Liver (tissue), 9 donors: Measurements from ENCODE around the gene CENPT. TPM values are rescaled to one million over a fixed set of nuclear protein-coding genes. Genes with fewer than 3 reads are reported as not detected.

ENCODE experiments used
- DNase-seq: peaks from one replicate; pipeline ENCODE4 v3.0.0-alpha.2; 2017; ENCODE audit warnings: low spot score
- H3K27ac ChIP-seq, 2 donors: one replicate each; pipeline ENCODE4 v1.7.0; 2013; ENCODE audit warnings: inconsistent platforms in 2 of 2, low read length in 2 of 2, control low read depth in 1 of 2, low read depth in 1 of 2, mild to moderate bottlenecking in 1 of 2
- H3K27me3 ChIP-seq, 4 donors: one replicate each; pipeline versions ENCODE4 v1.6.1 to v1.7.0; 2013; ENCODE audit warnings: low read length in 3 of 4, inconsistent platforms in 1 of 4, mild to moderate bottlenecking in 1 of 4, moderate library complexity in 1 of 4; ENCODE audit not compliant: control insufficient read depth in 4 of 4, insufficient read depth in 4 of 4
- H3K36me3 ChIP-seq, 4 donors: one replicate each; pipeline versions ENCODE4 v1.6.1 to v1.7.0; 2013; ENCODE audit warnings: low read length in 3 of 4, mild to moderate bottlenecking in 3 of 4, low read depth in 1 of 4, moderate library complexity in 1 of 4; ENCODE audit not compliant: control insufficient read depth in 4 of 4, insufficient read depth in 3 of 4
- H3K4me1 ChIP-seq, 4 donors: one replicate each; pipeline versions ENCODE4 v1.6.1 to v1.7.0; 2013; ENCODE audit warnings: low read length in 3 of 4, mild to moderate bottlenecking in 3 of 4, moderate library complexity in 1 of 4; ENCODE audit not compliant: control insufficient read depth in 4 of 4, insufficient read depth in 4 of 4
- H3K4me3 ChIP-seq, 3 donors: one replicate each; pipeline versions ENCODE4 v1.6.1 to v1.7.0; 2013; ENCODE audit warnings: low read length in 3 of 3, control low read depth in 1 of 3, low read depth in 1 of 3, mild to moderate bottlenecking in 1 of 3
- H3K9ac ChIP-seq, 2 donors: one replicate each; pipeline ENCODE4 v1.7.0; 2013; ENCODE audit warnings: low read length in 2 of 2, mild to moderate bottlenecking in 2 of 2, moderate library complexity in 2 of 2, control low read depth in 1 of 2, low read depth in 1 of 2
- H3K9me3 ChIP-seq, 4 donors: one replicate each; pipeline versions ENCODE4 v1.6.1 to v1.7.0; 2013; ENCODE audit warnings: low read length in 3 of 4; ENCODE audit not compliant: control insufficient read depth in 4 of 4
- FOXA2 ChIP-seq: IDR thresholded peaks from 2 replicates; pipeline ENCODE4 v1.6.1; 2016; ENCODE audit warnings: antibody characterized with exemption
- GABPA ChIP-seq, 2 donors: IDR thresholded peaks in 1 of 2; conservative IDR thresholded peaks in 1 of 2; 2 replicates each; pipeline ENCODE4 v1.6.1; 2016; ENCODE audit warnings: antibody characterized with exemption in 2 of 2, mild to moderate bottlenecking in 1 of 2, moderate library complexity in 1 of 2
- HNF4A ChIP-seq, 2 donors: conservative IDR thresholded peaks; 2 replicates each; pipeline ENCODE4 v1.6.1; 2016; ENCODE audit warnings: antibody characterized with exemption in 2 of 2, mild to moderate bottlenecking in 2 of 2
- HNF4G ChIP-seq: IDR thresholded peaks from 2 replicates; pipeline ENCODE4 v1.6.1; 2016; ENCODE audit warnings: antibody characterized with exemption
- JUND ChIP-seq, 2 donors: IDR thresholded peaks; 2 replicates each; pipeline ENCODE4 v1.6.1; 2016; ENCODE audit warnings: antibody characterized with exemption in 2 of 2
- NR2F2 ChIP-seq: IDR thresholded peaks from 2 replicates; pipeline ENCODE4 v1.6.1; 2016; ENCODE audit warnings: antibody characterized with exemption
- RAD21 ChIP-seq, 2 donors: IDR thresholded peaks; 2 replicates each; pipeline ENCODE4 v1.6.1; 2016; ENCODE audit warnings: antibody characterized with exemption in 2 of 2, mild to moderate bottlenecking in 2 of 2
- RXRA ChIP-seq, 2 donors: IDR thresholded peaks; 2 replicates each; pipeline ENCODE4 v1.6.1; 2017 to 2018; ENCODE audit warnings: antibody characterized with exemption in 2 of 2, mild to moderate bottlenecking in 1 of 2
- SP1 ChIP-seq: IDR thresholded peaks from 2 replicates; pipeline ENCODE4 v1.6.1; 2018; ENCODE audit warnings: antibody characterized with exemption, mild to moderate bottlenecking
- TAF1 ChIP-seq: conservative IDR thresholded peaks from 2 replicates; pipeline ENCODE4 v1.6.1; 2016; ENCODE audit warnings: antibody characterized with exemption, mild to moderate bottlenecking
- YY1 ChIP-seq: IDR thresholded peaks from 2 replicates; pipeline ENCODE4 v1.6.1; 2016; ENCODE audit warnings: antibody characterized with exemption, mild to moderate bottlenecking
- WGBS: extraction: QIAGEN DNeasy Blood & Tissue Kit; methylation state at CpG from one replicate; pipeline ENCODE4 v1.1.7; 2013; 5-methylcytosine and 5-hydroxymethylcytosine counted together
- polyA plus RNA-seq, 2 donors: library from polyadenylated mRNA; stranded (reverse) in 1 of 2; unstranded in 1 of 2; fragments of 200-250 nt in 1 of 2; fragments of >200 nt in 1 of 2; fragmentation: Nextera tagmentation in 1 of 2; extraction: Ambion mirVana in 1 of 2; gene quantifications; one replicate each; pipeline versions ENCODE4 v1.2.1 to v1.2.3, GENCODE V29; 2013 to 2015
- total RNA-seq, 2 donors: library from RNA; depleted of rRNA; stranded (reverse); fragments of >200 nt; gene quantifications; one replicate each; pipeline ENCODE4 v1.2.3, GENCODE V29; 2014
- TF ChIP-seq, protein P1 (sequence below): fragments of 150-350 bp; IDR thresholded peaks from 2 replicates; pipeline ENCODE4 v1.5.1; 2017; ENCODE audit warnings: improper control_type of control experiment, low read depth, low read length; ENCODE audit not compliant: missing input control
- TF ChIP-seq, protein P2 (sequence below): IDR thresholded peaks from 2 replicates; pipeline ENCODE4 v1.6.1; 2016; ENCODE audit warnings: antibody characterized with exemption, mild to moderate bottlenecking
- TF ChIP-seq, protein P3 (sequence below): IDR thresholded peaks from 2 replicates; pipeline ENCODE4 v1.6.1; 2016; ENCODE audit warnings: antibody characterized with exemption
- TF ChIP-seq, protein P4 (sequence below): IDR thresholded peaks from 2 replicates; pipeline ENCODE4 v1.6.1; 2016; ENCODE audit warnings: antibody characterized with exemption
- TF ChIP-seq, protein P5 (sequence below): IDR thresholded peaks from 2 replicates; pipeline ENCODE4 v1.6.1; 2016; ENCODE audit warnings: antibody characterized with exemption
- donor health status: healthy.
- donor health status: healthy.
- donor health status: healthy.
- donor health status: healthy.
- donor health status: healthy.

CENPT gene
- total and polyA plus RNA-seq, 4 donors = 11.4 to 26.9 (median 19.3) TPM

DNA sequence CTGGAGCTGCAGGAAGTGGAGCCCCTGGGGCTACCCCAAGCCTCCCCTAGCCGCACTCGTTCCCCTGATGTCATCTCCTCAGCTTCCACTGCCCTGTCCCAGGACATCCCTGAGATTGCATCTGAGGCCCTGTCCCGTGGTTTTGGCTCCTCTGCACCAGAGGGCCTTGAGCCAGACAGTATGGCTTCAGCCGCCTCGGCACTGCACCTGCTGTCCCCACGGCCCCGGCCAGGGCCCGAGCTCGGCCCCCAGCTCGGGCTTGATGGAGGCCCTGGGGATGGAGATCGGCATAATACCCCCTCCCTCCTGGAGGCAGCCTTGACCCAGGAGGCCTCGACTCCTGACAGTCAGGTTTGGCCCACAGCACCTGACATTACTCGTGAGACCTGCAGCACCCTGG is 33.1 kb upstream of the CENPT start (continued):
- TF ChIP-seq, protein P1, sequence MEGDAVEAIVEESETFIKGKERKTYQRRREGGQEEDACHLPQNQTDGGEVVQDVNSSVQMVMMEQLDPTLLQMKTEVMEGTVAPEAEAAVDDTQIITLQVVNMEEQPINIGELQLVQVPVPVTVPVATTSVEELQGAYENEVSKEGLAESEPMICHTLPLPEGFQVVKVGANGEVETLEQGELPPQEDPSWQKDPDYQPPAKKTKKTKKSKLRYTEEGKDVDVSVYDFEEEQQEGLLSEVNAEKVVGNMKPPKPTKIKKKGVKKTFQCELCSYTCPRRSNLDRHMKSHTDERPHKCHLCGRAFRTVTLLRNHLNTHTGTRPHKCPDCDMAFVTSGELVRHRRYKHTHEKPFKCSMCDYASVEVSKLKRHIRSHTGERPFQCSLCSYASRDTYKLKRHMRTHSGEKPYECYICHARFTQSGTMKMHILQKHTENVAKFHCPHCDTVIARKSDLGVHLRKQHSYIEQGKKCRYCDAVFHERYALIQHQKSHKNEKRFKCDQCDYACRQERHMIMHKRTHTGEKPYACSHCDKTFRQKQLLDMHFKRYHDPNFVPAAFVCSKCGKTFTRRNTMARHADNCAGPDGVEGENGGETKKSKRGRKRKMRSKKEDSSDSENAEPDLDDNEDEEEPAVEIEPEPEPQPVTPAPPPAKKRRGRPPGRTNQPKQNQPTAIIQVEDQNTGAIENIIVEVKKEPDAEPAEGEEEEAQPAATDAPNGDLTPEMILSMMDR = no peak
- TF ChIP-seq, protein P2, sequence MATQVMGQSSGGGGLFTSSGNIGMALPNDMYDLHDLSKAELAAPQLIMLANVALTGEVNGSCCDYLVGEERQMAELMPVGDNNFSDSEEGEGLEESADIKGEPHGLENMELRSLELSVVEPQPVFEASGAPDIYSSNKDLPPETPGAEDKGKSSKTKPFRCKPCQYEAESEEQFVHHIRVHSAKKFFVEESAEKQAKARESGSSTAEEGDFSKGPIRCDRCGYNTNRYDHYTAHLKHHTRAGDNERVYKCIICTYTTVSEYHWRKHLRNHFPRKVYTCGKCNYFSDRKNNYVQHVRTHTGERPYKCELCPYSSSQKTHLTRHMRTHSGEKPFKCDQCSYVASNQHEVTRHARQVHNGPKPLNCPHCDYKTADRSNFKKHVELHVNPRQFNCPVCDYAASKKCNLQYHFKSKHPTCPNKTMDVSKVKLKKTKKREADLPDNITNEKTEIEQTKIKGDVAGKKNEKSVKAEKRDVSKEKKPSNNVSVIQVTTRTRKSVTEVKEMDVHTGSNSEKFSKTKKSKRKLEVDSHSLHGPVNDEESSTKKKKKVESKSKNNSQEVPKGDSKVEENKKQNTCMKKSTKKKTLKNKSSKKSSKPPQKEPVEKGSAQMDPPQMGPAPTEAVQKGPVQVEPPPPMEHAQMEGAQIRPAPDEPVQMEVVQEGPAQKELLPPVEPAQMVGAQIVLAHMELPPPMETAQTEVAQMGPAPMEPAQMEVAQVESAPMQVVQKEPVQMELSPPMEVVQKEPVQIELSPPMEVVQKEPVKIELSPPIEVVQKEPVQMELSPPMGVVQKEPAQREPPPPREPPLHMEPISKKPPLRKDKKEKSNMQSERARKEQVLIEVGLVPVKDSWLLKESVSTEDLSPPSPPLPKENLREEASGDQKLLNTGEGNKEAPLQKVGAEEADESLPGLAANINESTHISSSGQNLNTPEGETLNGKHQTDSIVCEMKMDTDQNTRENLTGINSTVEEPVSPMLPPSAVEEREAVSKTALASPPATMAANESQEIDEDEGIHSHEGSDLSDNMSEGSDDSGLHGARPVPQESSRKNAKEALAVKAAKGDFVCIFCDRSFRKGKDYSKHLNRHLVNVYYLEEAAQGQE = no peak

DNA sequence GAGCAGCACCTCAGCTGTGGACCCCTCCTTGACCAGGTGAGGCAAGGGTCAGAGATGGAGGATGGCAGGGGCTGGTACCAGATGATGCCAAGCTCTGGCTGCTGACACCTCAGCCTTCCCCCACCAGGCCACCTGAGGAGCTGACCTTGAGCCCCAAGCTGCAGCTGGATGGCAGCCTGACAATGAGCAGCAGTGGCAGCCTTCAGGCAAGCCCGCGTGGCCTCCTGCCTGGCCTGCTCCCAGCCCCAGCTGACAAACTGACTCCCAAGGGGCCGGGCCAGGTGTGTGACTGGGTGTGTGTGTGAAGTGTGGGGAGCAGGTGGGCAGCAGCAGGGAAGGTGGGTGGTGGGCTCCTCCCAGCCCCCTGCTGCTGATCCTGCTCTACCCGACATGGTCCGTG is 32.4 kb upstream of the CENPT start:
- no peak overlapping the region for H3K9ac ChIP-seq
- H3K36me3 ChIP-seq = peaks cover 30 to 71% (median 47%) of the 10 kb centered on the region in 4 donors
- TF ChIP-seq, protein P2 = no peak
- no peak for TF ChIP-seq NR2F2
- TF ChIP-seq JUND (IDR thresholded peaks at IDR 0.05) = no peak
- no peak for TF ChIP-seq TAF1
- TF ChIP-seq GABPA (IDR thresholded peaks at IDR 0.05 in 1 of 2, conservative IDR thresholded peaks at IDR 0.05 in 1 of 2) = no peak
- TF ChIP-seq HNF4G = no peak
- no peak for TF ChIP-seq FOXA2
- TF ChIP-seq, protein P3, sequence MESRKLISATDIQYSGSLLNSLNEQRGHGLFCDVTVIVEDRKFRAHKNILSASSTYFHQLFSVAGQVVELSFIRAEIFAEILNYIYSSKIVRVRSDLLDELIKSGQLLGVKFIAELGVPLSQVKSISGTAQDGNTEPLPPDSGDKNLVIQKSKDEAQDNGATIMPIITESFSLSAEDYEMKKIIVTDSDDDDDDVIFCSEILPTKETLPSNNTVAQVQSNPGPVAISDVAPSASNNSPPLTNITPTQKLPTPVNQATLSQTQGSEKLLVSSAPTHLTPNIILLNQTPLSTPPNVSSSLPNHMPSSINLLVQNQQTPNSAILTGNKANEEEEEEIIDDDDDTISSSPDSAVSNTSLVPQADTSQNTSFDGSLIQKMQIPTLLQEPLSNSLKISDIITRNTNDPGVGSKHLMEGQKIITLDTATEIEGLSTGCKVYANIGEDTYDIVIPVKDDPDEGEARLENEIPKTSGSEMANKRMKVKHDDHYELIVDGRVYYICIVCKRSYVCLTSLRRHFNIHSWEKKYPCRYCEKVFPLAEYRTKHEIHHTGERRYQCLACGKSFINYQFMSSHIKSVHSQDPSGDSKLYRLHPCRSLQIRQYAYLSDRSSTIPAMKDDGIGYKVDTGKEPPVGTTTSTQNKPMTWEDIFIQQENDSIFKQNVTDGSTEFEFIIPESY = no peak
- no peak for TF ChIP-seq RXRA (IDR thresholded peaks at IDR 0.05)
- TF ChIP-seq, protein P4, sequence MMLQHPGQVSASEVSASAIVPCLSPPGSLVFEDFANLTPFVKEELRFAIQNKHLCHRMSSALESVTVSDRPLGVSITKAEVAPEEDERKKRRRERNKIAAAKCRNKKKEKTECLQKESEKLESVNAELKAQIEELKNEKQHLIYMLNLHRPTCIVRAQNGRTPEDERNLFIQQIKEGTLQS = no peak
- TF ChIP-seq, protein P5, sequence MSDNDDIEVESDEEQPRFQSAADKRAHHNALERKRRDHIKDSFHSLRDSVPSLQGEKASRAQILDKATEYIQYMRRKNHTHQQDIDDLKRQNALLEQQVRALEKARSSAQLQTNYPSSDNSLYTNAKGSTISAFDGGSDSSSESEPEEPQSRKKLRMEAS = no peak
- no peak for TF ChIP-seq RAD21 (IDR thresholded peaks at IDR 0.05)
- TF ChIP-seq SP1 = no peak
- TF ChIP-seq YY1 = no peak
- no peak for TF ChIP-seq HNF4A (conservative IDR thresholded peaks at IDR 0.05)
- no peaks in the 10 kb centered on the region for H3K9me3 ChIP-seq
- no peak for DNase-seq
- H3K4me1 ChIP-seq = peaks cover 2 to 33% (median 16%) of the 10 kb centered on the region in 4 donors
- no peaks in the 10 kb centered on the region for H3K27me3 ChIP-seq
- 94% methylated on average over 5 of the region's 5 CpGs for WGBS
- no peak overlapping the region for H3K27ac ChIP-seq
- H3K4me3 ChIP-seq = no peak overlapping the region
